ENCODE data around the gene WDR62. TPM values are rescaled to one million over a fixed set of nuclear protein-coding genes. Genes with fewer than 3 reads are reported as not detected.

The WDR62 gene
- total and polyA plus RNA-seq, 10 of the 15 experiments (the other 5 are each of a cell fraction or from before 2014, with no cell fraction given): 0.08 to 20.6 (median 10.9) TPM

GRCh38 chr19:36064826-36065225, 10.1 kb downstream of the WDR62 start:
- Histone ChIP-seq H3K9ac (ENCODE audit: control insufficient read depth, insufficient read depth, low read length) (no peak overlapping the region), H3K79me2 (ENCODE audit: control insufficient read depth, insufficient read depth, low read length) (no peaks in the 10 kb centered on the region), H3K27ac (ENCODE audit: control insufficient read depth, insufficient read depth) (no peak overlapping the region), H3K4me2 (ENCODE audit: control insufficient read depth, insufficient read depth) (no peak overlapping the region), H2AFZ (ENCODE audit: control insufficient read depth, low read depth, low read length) (no peak overlapping the region), H3K36me3 (ENCODE audit: control insufficient read depth in 2 of 2, insufficient read depth in 2 of 2, low read length in 1 of 2) (peaks cover 8 to 25% of the 10 kb centered on the region in 2 experiments), H3K9me3 (replicated peaks; ENCODE audit: control insufficient read depth, insufficient read depth, low read length) (no peaks in the 10 kb centered on the region), H3K27me3 (replicated peaks in 1 of 2; ENCODE audit: control insufficient read depth in 2 of 2, insufficient read depth in 2 of 2, low read length in 1 of 2) (no peaks in the 10 kb centered on the region), H3K4me3 (no peak overlapping the region), H3K4me1 (ENCODE audit: control insufficient read depth, insufficient read depth, low read length) (no peaks in the 10 kb centered on the region; the same call in 1 of the 2 replicates), H4K20me1 (ENCODE audit: control insufficient read depth, insufficient read depth) (no peaks in the 10 kb centered on the region)
- BruUV-seq (replicated peaks): no TSS peak
- in situ Hi-C loops (cut with MboI) (no loop called here), intact Hi-C loops (cut with micrococcal nuclease; ENCODE audit: unreplicated experiment) (no loop called here)
- no peak for DNase-seq (ENCODE audit: low read depth, low spot score)
- ChIA-PET CTCF (no interaction called here), SMC1A (ENCODE audit: uncharacterized antibody, unreplicated experiment) (no interaction called here), RAD21 (ENCODE audit: unreplicated experiment) (no interaction called here), POLR2A (no interaction called here)
- FAIRE-seq: no peak
- WGBS (ENCODE audit: insufficient coverage, insufficient replicate concordance, low lambda C conversion rate, missing lambda C conversion rate): 93% methylated on average over 8 of the region's 8 CpGs
- no peak for ATAC-seq
- TF ChIP-seq TCF7 (IDR thresholded peaks at IDR 0.05; ENCODE audit: borderline replicate concordance) (no peak), CUX1 (IDR thresholded peaks at IDR 0.05; ENCODE audit: insufficient replicate concordance, low read depth, low read length) (no peak), NR2C1 (IDR thresholded peaks at IDR 0.05) (no peak), NR2F1 (conservative IDR thresholded peaks at IDR 0.05) (no peak), HSF1 (IDR thresholded peaks at IDR 0.05; ENCODE audit: low read depth, low read length) (no peak), SP1 (IDR thresholded peaks at IDR 0.05; ENCODE audit: low read depth, low read length) (no peak), WRNIP1 (IDR thresholded peaks at IDR 0.05; ENCODE audit: borderline replicate concordance, low read depth, low read length) (no peak), LARP7 (IDR thresholded peaks at IDR 0.05) (no peak), ATF2 (IDR thresholded peaks at IDR 0.05; ENCODE audit: low read length) (no peak), NFYB (IDR thresholded peaks at IDR 0.05; ENCODE audit: insufficient read depth, low read depth, low read length) (no peak), MTA3 (IDR thresholded peaks at IDR 0.05; ENCODE audit: borderline replicate concordance, low read length) (no peak), SMC3 (IDR thresholded peaks at IDR 0.05; ENCODE audit: borderline replicate concordance, low read length) (no peak), RFX5 (IDR thresholded peaks at IDR 0.05; ENCODE audit: low read depth, low read length) (no peak), E4F1 (IDR thresholded peaks at IDR 0.05; ENCODE audit: borderline replicate concordance, partially characterized antibody) (no peak)
